Activated gamma-delta T cell (primary cell): ENCODE measurements around the gene GDPD4.

Experiments used
- DNase-seq: peaks from one replicate; lab custom pipeline; 2025; lab: John Stamatoyannopoulos, UW

The GDPD4 gene

GRCh38 chr11:77233011-77233410, 68.5 kb downstream of the GDPD4 start:
- DNase-seq: no peak

GRCh38 chr11:77232242-77232641, 69.2 kb downstream of the GDPD4 start:
- no peak for DNase-seq

GRCh38 chr11:77231800-77232199, 69.7 kb downstream of the GDPD4 start:
- DNase-seq: no peak

DNA sequence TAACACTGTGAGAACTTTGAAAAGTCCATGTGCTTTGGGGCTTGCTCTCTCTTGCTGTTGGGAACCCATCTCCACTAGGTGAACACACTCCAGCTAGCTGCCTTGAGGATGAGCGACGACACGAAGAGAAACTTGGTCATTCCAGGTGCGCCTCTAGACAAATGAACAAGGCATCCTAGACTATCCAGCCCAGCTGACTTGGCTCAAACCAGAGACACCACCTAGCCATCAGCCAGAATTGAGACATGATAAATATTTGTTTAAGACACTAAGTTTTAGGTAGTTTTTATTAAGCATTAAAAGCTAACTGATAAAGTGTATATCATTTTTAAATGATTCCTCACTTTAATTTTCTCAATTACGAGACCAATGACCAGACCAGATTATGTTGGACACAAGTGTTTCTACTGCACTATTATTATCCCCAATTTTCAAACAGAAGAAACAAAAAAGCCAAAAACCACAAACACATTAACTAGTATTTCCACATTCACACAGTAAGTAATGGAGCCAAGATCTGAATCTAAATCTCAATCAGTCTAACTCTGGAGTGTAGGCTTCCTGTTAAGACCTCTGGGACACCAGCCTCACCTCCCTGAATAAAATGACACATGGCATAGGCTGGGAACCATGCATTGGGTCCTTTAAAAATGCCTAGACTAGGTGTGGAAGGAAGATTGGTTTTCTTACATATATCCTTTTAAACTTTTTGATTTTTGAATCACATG, 70.4 kb downstream of the GDPD4 start:
- no peak for DNase-seq

DNA sequence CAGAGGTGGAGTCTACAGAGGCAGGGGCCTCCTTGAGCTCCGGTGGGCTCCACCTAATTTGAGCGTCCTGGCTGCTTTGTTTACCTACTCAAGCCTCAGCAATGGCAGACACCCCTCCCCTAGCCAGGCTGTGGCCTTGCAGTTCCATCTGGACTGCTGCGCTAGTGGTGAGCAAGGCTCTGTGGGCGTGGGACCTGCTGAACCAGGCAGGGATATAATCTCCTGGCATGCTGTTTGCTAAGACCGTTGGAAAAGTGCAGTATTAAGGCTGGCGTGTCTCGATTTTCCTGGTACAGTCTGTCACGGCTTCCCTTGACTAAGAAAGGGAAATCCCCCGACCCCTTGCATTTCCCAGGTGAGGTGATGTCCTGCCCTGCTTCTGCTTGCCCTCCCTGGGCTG, 77.7 kb downstream of the GDPD4 start:
- no peak for DNase-seq

DNA sequence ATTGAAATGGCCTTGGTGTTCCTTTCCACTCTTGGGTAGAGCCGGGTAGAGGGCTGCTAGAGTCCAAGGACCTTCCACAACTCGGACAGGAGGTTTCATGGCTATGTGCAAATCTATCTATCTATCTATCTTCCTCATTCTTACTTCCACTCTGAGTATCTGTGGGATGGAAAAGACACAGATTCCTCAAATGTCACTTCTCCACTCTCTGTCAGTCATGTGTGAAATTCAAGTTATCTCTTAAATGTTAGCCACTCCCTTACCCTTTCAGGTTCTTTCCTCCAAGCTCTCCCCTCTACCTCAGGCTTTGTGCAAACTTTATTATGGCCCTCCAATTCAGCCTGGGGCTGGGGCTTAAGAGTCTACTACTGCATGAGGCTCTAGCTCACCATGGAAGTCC, 84.3 kb downstream of the GDPD4 start:
- DNase-seq: no peak

DNA sequence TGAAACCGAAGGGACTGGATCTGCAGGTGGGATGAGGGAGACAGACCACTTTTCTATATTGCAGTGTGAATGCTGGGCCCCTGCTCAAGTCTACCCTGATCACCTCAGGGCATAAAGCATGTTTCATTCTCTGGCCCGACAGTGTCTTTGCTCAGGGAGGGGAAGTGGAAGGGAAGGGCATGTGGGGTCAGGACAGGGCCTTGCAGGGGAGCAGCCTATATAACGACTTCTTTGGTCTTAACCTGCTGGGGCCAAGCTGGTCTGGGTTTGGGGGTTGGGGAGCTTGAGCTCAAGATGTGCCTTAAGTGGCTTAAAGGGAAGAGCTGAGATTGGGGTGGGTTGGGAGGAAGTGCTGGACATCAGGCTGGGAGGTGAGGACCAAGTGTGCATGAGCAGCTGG, 86.4 kb downstream of the GDPD4 start:
- DNase-seq: no peak

DNA sequence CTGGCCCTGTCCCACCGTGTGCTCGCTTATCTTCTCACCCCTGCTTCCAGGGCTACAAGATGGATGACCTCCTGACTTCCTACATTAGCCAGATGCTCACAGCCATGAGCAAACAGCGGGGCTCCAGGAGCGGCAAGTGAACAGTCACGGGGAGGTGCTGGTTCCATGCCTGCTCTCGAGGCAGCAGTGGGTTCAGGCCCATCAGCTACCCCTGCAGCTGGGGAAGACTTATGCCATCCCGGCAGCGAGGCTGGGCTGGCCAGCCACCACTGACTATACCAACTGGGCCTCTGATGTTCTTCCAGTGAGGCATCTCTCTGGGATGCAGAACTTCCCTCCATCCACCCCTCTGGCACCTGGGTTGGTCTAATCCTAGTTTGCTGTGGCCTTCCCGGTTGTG, 86.9 kb downstream of the GDPD4 start:
- DNase-seq: no peak

GRCh38 chr11:77213589-77214428, 87.7 kb downstream of the GDPD4 start:
- no peak for DNase-seq

DNA sequence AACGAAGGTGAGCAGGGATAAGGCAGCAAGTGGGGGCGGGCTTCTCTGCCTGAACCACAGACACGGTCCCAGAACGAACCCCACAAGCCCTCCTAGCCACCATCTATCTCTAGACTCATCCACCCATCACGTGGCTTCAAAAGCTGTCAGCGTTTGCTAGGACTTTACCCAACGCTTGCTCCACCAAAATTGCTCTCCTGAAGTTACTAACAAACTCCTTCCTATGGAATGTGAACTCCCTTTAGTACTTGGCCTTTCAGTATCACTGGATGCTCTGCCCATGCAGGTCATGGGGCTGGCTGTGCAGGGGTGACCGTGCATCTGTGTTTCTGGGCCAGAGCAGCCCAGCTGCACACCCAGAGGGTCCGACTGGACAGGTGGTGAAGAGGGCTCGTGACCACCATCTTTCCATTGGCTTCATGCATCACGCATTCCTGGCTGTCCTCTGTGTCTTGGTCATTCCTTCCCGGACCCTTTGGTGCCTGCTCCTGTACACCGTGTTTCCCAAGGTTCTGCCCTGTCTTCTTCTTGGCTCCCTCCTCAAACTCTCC, 88.4 kb downstream of the GDPD4 start:
- DNase-seq: no peak

GRCh38 chr11:77212314-77213007, 89.0 kb downstream of the GDPD4 start:
- no peak for DNase-seq

- no peak for DNase-seq
Measured at GRCh38 chr11:77211594-77212251, 89.8 kb downstream of the GDPD4 start.

DNA sequence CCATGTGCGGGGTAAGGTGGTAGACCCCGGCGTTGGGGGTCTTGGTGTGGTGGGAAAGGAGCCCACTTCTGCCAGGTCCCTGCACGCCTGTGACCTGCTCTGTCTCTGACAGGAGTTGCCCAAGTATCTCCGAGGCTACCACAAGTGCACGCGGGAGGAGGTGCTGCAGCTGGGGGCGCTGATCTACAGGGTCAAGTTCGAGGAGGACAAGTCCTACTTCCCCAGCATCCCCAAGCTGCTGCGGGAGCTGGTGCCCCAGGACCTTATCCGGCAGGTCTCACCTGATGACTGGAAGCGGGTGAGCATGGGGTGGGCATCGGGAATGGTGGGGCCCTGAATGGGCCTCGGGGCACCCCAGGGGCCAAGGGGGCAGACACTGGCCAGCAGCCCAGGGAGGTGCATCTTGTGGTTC, 90.4 kb downstream of the GDPD4 start:
- no peak for DNase-seq

- DNase-seq: no peak
Measured at GRCh38 chr11:77209663-77210062, 91.8 kb downstream of the GDPD4 start.

GRCh38 chr11:77208535-77208934, 93.0 kb downstream of the GDPD4 start:
- no peak for DNase-seq

DNA sequence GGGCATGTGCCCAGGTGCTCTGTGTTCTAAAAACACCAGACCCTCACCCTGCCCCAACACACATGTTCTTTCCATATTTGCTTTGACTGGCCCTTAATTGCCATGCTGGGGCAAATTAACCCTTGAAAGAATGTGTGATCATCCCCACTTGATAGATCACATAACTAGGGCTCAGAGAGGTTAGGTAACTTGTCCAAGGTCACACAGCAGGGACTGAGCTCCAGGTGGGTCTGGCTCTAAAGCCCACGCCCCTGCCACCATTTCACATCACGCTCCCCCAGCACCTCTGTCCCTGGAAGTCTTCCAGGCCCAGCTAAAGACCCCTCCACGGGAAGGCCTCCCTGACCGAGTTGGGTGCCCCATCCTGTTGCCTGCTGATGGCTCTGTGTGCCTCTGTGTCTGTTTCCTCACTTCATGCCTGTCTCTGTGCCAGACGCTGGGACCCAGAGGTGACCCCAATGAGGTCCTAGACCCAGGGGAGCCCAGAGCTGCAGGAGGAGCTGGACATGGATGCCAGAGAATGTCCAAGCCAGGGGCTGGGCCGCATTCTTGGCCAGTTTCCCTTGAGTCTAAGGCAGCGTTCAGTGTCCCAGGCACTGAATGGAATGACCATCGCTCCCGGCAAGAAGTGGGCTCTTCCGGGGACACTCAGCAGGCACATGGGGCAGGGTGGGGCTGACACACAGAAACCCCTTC, 93.7 kb downstream of the GDPD4 start:
- DNase-seq: no peak

DNA sequence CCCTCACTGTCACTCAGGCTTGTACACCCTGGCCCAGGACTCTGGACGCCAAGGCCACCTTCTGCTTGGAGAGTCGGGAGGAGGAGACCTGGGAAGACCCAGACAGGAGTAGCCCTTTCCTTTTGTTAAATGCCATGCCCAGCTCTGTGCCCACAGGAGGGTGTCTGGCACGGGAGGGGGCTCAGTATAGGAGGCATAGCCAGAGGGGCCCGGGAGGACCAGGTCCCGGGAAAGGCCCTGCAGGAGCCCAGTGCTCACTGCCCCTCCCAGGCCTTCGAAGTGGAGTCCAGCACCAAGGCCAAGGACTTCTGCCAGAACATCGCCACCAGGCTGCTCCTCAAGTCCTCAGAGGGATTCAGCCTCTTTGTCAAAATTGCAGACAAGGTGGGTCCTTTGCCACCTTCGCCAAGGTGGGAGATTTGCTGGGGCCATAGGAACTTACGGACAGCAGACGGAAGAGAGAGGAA, 94.4 kb downstream of the GDPD4 start:
- no peak for DNase-seq

GRCh38 chr11:77206264-77207018, 95.0 kb downstream of the GDPD4 start:
- DNase-seq: no peak

DNA sequence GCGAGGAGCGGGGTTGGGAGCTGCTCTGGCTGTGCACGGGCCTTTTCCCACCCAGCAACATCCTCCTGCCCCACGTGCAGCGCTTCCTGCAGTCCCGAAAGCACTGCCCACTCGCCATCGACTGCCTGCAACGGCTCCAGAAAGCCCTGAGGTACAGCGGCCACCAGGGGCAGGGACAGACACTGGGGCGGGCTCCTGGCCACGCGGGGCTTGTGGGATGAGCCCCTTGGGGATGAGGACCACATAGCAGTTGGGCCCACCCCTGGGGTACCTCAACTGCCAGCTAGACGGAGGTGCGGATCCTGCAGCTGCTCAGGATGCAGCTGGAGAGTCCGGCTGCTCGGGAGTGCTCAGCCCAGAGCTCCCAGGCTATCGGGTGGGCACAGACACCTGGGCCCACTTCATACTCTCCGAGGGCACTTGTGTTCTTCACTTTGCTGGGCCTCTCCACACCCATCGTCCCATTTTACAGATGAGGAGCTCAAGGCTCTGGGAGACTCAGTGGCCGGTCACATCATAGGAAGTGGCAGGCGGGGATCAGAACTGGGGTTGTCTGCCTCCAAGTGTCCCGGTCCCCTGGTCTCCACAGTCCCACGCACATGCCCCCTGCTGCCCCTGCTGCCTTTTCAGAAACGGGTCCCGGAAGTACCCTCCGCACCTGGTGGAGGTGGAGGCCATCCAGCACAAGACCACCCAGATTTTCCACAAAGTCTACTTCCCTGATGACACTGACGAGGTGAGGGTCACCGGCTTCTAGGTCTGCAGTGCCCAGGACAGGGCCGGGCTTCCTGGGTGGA, 95.8 kb downstream of the GDPD4 start:
- no peak for DNase-seq
